UCSD-AML1 (cell line): ENCODE results near the gene UBXN11.
A peak's percentile ranks its signal among the peaks of the same experiment; 100 is the strongest.

Experiments used
- DNase-seq: peaks from one replicate; lab custom pipeline; 2025; ENCODE audit not compliant: unreplicated experiment; lab: John Stamatoyannopoulos, UW

UBXN11 gene, protein sequence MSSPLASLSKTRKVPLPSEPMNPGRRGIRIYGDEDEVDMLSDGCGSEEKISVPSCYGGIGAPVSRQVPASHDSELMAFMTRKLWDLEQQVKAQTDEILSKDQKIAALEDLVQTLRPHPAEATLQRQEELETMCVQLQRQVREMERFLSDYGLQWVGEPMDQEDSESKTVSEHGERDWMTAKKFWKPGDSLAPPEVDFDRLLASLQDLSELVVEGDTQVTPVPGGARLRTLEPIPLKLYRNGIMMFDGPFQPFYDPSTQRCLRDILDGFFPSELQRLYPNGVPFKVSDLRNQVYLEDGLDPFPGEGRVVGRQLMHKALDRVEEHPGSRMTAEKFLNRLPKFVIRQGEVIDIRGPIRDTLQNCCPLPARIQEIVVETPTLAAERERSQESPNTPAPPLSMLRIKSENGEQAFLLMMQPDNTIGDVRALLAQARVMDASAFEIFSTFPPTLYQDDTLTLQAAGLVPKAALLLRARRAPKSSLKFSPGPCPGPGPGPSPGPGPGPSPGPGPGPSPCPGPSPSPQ

DNA sequence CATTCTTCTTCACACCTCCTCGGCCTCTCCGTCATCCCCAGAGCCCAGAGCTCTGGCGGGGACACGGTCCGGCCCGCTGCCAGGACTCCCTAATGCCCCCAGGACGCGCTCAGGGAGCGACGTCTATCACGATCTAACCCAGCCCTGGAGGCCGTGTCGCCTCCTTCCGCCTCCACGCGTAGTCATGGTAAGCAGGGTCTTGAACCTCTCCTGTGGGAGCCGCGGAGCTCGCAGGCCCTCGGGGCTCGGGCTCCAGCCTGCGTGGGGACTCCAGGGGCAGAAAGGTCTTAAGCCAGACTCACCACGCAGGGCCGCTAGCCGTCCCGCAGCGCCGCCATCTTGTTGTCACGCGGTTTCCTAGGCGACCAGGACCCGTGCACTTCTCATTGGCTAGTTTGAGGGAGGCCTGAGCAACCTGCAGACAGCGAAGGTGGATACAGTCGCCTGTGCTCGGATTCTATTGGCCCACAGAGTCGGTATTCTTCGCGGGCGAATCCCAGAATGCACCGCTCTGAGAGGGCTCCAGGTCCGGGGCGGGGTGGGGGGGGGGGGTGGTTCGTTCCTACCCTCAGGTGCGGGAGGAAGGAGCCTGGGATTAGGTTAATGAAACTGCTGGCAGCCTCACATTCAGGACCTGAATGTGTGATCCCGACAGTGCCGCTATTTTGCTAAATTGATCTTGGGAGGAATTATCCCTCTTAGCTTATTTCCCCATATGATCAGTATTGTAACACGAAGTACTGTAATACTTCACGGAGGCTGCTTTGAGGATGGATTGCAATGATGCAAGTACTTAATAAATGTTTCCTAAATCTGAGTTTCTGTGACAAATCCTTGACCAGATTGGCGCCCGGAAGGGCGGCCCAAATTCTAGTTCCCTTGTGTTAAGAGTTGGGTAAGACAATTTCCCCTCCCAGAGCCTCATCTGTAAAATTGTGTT, at the start of gene UBXN11:
UBXN11 (minus strand) TSS at position 347 of the 940 bp plus-strand sequence. CDS start 3,753 bp downstream, outside the sequence.
- peak; percentile 88 for DNase-seq

- no peak for DNase-seq
These were observed 49.7 kb upstream of the UBXN11 start for GRCh38 chr1:26356106-26356505.

DNA sequence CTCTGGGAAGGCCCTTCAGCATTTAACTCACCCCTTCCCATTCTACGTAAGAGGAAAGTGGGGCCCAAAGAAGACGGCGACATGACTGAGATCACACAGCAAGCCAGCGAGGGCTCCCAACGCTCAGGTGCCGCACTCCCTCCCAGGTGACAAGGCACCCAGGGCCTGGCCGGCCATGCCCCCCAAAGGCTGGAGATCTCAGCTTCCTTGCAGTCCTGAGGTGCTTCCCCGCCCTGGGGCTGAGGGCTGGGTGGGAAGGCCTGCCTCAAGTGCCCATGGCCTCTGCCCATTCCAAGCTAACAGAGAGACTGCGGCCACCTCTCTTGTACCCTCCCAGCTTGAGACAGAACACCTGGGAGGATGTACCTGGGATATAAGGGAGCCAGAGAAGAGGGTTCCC, 48.5 kb upstream of the UBXN11 start:
- DNase-seq = no peak

DNA sequence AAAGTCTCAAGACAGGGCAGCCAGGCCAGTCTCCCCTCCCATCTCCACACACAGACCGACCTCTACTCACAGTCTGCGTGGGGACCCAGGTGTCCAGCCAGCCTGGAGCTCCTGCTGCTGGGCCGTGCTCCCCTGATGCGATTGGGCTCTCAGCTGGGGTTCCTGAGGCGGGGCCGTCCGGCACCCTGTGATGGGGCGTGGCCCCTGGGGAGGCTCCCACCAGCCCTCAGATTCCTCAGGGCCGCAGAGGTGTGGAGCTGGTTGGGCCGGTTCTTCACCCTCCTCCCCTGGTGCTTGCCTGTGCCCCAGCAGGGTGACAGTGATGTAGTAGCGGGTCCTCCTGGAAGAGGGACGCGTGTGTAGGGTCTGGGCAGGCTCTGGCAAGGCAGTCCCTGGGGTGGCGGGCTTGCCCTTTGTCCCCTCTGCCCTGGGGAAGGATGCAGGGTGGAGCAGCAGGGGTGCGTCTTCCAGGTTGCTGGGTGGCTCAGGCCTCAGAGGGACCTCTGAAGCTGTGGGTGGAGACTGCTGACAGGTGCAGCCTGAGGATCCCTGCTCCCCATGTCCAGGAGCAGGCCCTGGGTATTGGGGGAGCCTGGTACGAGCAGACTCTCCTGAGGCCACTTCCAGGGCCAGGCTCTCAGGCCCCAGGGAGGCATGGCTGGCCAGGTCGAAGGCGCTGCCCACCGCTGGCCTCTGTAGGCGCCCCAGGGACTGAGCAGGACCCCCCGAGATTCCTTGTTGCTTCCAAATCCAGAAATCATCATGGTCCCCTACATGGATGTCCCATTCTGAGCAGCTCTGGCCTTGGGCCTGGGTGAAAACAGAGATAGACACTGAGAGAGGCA, 47.8 kb upstream of the UBXN11 start, which contains the start of gene CRYBG2:
CRYBG2 (minus strand) TSS at position 155 of the 845 bp plus-strand sequence. CDS start 7,473 bp downstream, outside the sequence.
- no peak for DNase-seq

- no peak for DNase-seq
These were observed 46.9 kb upstream of the UBXN11 start for GRCh38 chr1:26353210-26353859.

GRCh38 chr1:26352338-26352679, 45.9 kb upstream of the UBXN11 start:
- DNase-seq = no peak

GRCh38 chr1:26351590-26352337, 45.3 kb upstream of the UBXN11 start:
- DNase-seq = no peak

DNA sequence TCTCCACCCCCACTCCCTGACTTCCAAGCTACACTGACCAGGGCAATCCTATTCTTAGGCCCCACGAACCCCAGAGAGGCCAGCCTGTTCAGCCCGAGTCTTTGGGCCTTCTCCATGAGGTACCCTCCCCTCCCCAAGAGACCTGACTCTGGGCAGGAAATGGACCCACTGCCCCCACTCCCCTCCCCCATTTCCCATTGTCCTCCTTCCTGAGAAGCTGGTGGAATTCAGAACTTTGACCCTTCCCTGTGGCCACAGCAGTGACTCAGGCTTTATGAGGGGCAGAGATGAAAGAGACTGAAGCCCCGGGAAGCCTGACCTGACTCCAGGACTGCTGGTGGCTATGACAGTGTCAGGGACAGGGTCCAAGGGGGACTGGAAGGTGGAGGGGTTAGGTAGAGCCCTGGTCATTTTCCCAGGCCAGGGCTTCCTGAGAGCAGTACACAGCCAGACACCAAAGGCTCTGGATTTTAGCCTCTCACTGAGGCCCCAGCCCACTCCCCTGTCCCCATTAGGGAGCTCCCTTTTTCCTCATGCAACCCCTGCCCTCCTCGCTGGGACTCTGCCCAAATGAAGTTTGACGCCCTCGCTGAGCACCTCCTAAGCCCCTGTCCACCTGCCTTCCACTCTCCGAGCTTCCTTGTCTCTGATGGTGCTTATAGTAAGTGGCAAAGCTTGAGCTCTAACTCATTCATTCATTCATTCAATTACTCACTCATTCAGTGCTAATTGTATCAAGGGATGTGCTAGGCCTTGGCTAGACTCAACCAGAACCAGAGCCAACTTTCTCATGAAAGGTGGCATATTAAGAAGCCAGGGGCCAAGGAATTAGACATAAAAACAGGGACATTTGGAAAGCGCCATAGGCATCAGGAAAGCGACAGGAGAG, 44.5 kb upstream of the UBXN11 start:
- no peak for DNase-seq

GRCh38 chr1:26350343-26350700, 43.9 kb upstream of the UBXN11 start:
- no peak for DNase-seq

GRCh38 chr1:26349877-26350244, 43.4 kb upstream of the UBXN11 start:
- DNase-seq = no peak

DNA sequence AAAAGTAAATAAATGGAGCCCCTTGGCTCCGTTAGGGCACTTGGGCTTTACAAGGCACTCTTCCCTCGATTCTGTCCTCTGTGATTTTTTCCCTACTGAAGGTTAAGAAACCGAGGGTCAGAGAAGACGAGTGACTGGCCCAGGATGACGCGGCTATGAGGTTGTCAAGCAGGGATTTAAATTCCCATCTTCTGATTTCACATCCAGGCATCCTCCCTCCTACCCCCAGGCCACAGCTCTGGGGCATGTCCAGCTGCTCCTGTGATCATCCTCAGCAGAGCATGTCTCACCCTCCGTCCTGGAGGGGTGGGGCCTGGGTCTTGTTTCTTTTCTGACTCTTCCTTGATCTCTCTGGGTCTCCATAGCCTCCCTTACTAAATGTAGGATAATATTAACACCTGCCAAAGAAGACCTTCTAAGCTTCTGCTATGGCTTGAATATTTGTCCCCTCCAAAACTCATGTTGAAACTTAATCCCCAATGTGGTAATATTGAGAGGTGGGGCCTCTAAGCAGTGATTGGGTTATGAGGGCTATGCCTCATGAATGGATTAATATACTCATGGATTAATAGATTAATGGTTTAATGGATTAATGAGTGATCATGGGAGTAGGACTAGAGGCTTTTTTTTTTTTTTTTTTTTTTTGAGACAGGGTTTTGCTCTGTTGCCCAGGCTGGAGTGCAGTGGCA, 42.9 kb upstream of the UBXN11 start:
- no peak for DNase-seq

DNA sequence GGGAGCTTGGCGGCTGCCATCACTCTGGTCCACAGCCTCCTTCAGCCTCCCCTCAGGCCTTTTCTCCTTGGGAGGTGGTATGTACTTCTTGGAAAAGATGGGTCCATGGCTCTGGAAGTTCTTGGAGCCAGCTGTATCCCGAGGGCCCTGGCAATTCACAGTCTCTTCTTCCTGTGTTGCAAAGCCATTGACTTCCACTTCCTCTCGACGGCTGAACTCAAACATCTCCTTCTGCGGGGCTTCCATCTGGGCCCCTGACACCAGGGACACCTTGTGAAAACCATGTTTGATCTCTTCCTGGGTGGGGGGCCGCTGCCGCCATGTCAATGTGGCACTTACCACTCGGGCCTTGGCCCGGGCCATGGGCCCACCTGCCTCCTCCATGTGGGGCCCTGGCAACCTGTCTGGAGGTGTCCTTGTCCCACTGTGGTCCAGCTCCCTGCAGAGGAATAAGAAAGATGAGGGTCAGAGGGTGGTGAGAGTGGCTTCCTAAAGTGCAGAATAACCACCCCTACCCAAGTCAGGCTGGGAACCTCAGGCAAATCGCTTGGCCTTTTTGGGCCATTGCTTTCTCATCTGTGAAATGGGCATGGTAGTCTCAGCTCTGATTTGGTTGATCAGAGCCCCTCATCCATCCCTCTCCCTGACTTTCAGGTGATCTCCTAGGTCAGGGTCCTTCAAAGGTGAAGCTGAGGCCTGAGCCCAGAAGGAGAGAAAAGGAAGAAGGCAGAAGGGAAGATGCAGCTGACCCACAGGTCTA, 40.0 kb upstream of the UBXN11 start:
- no peak for DNase-seq

- no peak for DNase-seq
These were observed 39.3 kb upstream of the UBXN11 start for GRCh38 chr1:26345718-26346117.

- no peak for DNase-seq
These were observed 37.9 kb upstream of the UBXN11 start for GRCh38 chr1:26344147-26344920.

DNA sequence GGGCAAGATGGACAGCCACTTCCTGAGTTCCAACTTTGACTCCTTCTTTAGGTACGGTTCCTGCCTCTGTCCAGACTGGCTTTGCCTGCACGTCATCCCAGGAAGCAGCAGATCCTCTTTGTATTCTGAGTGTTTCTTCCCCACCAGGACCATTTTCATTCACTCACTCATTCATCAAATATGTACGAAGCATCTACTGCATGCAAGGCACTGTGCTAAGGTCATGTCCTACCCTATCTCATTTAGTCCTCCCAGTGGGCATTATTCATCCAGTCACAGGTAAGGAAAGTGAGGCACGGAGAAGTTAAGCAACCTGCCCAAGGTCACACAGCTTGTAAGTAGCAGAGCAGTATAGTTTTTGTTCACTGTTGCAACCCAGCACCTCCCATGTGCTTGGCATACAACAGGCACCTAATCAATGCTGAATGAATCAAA, 33.6 kb upstream of the UBXN11 start:
- DNase-seq = no peak

- no peak for DNase-seq
These were observed 32.2 kb upstream of the UBXN11 start for GRCh38 chr1:26338670-26339069.

- DNase-seq = no peak
These were observed 31.2 kb upstream of the UBXN11 start for GRCh38 chr1:26337625-26338024.
